B cell (primary cell): ENCODE results near the gene AIMP2. TPM values are rescaled to one million over a fixed set of nuclear protein-coding genes. Genes with fewer than 3 reads are reported as not detected.
A peak's percentile ranks its signal among the peaks of the same experiment; 100 is the strongest.
"Not testable (repeated sequence)": the region's sequence is repeated elsewhere in the genome, so short reads cannot be mapped to it uniquely, and the experiment has no call there.

Source experiments
- ATAC-seq: fragments of 200-7000 bp; cut with Tn5 transposase; one replicate; pipeline ENCODE4 v1.10.0; 2021; ENCODE audit warnings: low read depth, mild to moderate bottlenecking, moderate number of reproducible peaks, moderate library complexity
- CTCF ChIA-PET: fragments of 350-600 bp; sonication (Branson Sonifier 250); formaldehyde crosslinking; loops from one replicate; lab custom pipeline; 2021; ENCODE audit warnings: antibody characterized with exemption, inconsistent platforms; lab: Charles Lee
- POLR2A ChIA-PET: fragments of 350-600 bp; sonication (Branson Sonifier 250); formaldehyde crosslinking; loops from one replicate; lab custom pipeline; 2021; ENCODE audit warnings: antibody characterized with exemption; lab: Charles Lee
- DNase-seq: peaks from one replicate; pipeline ENCODE4 v3.0.0; 2013
- H2AFZ ChIP-seq: 2 replicates; pipeline ENCODE4 v1.6.1; 2012; ENCODE audit warnings: mild to moderate bottlenecking, low read depth, low read length; ENCODE audit not compliant: insufficient read depth, poor library complexity, severe bottlenecking
- H3K27ac ChIP-seq, 2 donors: 1 replicate in 1 of 2; 2 replicates in 1 of 2; pipeline ENCODE4 v1.5.1; 2012 to 2013; ENCODE audit warnings: low read length in 2 of 2, mild to moderate bottlenecking in 2 of 2, moderate library complexity in 1 of 2
- H3K27me3 ChIP-seq, 4 experiments: fragments of 200-600 bp in 1 of 4; sonication (generic) in 1 of 4; replicated peaks in 1 of 4; 1 replicate in 2 of 4; 2 replicates in 2 of 4; pipeline versions ENCODE4 v1.6.1 to v1.7.0; 2013 to 2016; ENCODE audit warnings: low read length in 3 of 4, mild to moderate bottlenecking in 2 of 4, mixed read lengths in 1 of 4, moderate library complexity in 1 of 4; ENCODE audit not compliant: insufficient read depth in 4 of 4, control insufficient read depth in 3 of 4; ENCODE audit errors: control extremely low read depth in 1 of 4
- H3K36me3 ChIP-seq, 2 experiments: replicated peaks in 1 of 2; 1 replicate in 1 of 2; 2 replicates in 1 of 2; pipeline versions ENCODE4 v1.6.1 to v1.7.1; 2013; ENCODE audit warnings: low read length in 1 of 2; ENCODE audit not compliant: insufficient read depth in 2 of 2, control insufficient read depth in 1 of 2; ENCODE audit errors: control extremely low read depth in 1 of 2, extremely low read depth in 1 of 2
- H3K4me1 ChIP-seq, 2 donors: fragments of 200-600 bp in 1 of 2; sonication (generic) in 1 of 2; 1 replicate in 1 of 2; 2 replicates in 1 of 2; pipeline versions ENCODE4 v1.5.1 to v1.6.1; 2013 to 2017; ENCODE audit warnings: low read length in 2 of 2; ENCODE audit not compliant: control insufficient read depth in 2 of 2, insufficient read depth in 2 of 2
- H3K4me2 ChIP-seq: replicated peaks from 2 replicates; pipeline ENCODE3; 2012; ENCODE audit warnings: mild to moderate bottlenecking, low read depth, low read length; ENCODE audit not compliant: poor library complexity, severe bottlenecking
- H3K4me3 ChIP-seq, 5 experiments: fragments of 200-600 bp in 1 of 5; sonication (generic) in 1 of 5; 1 replicate in 3 of 5; 2 replicates in 2 of 5; pipeline versions ENCODE4 v1.5.1 to v1.7.0; 2011 to 2016; ENCODE audit warnings: low read length in 4 of 5, mild to moderate bottlenecking in 4 of 5, low read depth in 2 of 5, control low read depth in 1 of 5, moderate library complexity in 1 of 5; ENCODE audit not compliant: insufficient read depth in 1 of 5; ENCODE audit errors: control extremely low read depth in 1 of 5, extremely low read depth in 1 of 5
- H3K79me2 ChIP-seq: fragments of 200-600 bp; sonication (generic); one replicate; pipeline ENCODE4 v1.6.0; 2016; ENCODE audit warnings: low read length; ENCODE audit not compliant: control insufficient read depth, insufficient read depth
- H3K9ac ChIP-seq: fragments of 200-600 bp; sonication (generic); 2 replicates; pipeline ENCODE4 v1.6.1; 2017; ENCODE audit warnings: mild to moderate bottlenecking, low read length, moderate library complexity
- H3K9me3 ChIP-seq, 3 donors: one replicate each; pipeline versions ENCODE4 v1.6.1 to v1.7.1; 2013; ENCODE audit warnings: low read length in 2 of 3; ENCODE audit not compliant: control insufficient read depth in 2 of 3, insufficient read depth in 1 of 3; ENCODE audit errors: control extremely low read depth in 1 of 3
- H4K20me1 ChIP-seq: 2 replicates; pipeline ENCODE4 v1.6.0; 2012; ENCODE audit warnings: mild to moderate bottlenecking, low read length; ENCODE audit not compliant: insufficient read depth, control insufficient read depth, poor library complexity, severe bottlenecking
- H3K27ac Mint-ChIP-seq: one replicate; pipeline ENCODE4 v1.8.0; 2021; ENCODE audit warnings: mixed read lengths
- H3K27me3 Mint-ChIP-seq: one replicate; pipeline ENCODE4 v1.8.0; 2021; ENCODE audit warnings: mixed read lengths
- H3K4me1 Mint-ChIP-seq: one replicate; pipeline ENCODE4 v1.8.0; 2021; ENCODE audit warnings: mixed read lengths
- H3K4me3 Mint-ChIP-seq: one replicate; pipeline ENCODE4 v1.8.0; 2021; ENCODE audit warnings: mixed read lengths
- H3K9me3 Mint-ChIP-seq: one replicate; pipeline ENCODE4 v1.8.0; 2022; ENCODE audit warnings: mixed read lengths; ENCODE audit not compliant: insufficient read depth
- CTCF ChIP-seq: fragments of 200-600 bp; IDR thresholded peaks from one replicate; pipeline ENCODE4 v1.8.0; 2022; ENCODE audit warnings: antibody characterized with exemption, mild to moderate bottlenecking
- EZH2 ChIP-seq: IDR thresholded peaks from 2 replicates; pipeline ENCODE4 v1.6.1; 2012; ENCODE audit warnings: borderline replicate concordance, low read depth, mild to moderate bottlenecking, moderate library complexity, low read length; ENCODE audit not compliant: insufficient read depth, poor library complexity, severe bottlenecking
- WGBS: methylation state at CpG from one replicate; pipeline ENCODE4 v1.1.5; 2013; ENCODE audit warnings: missing lambda C conversion rate; ENCODE audit not compliant: insufficient coverage; 5-methylcytosine and 5-hydroxymethylcytosine counted together
- intact Hi-C: fragments of 100-400 bp; cut with micrococcal nuclease; formaldehyde crosslinking; loops from one replicate; pipeline ENCODE4 v1.10.0; 2022
- polyA plus RNA-seq: library from polyadenylated mRNA; depleted of rRNA; stranded (reverse); fragments of >200 nt; gene quantifications from 2 replicates; pipeline ENCODE4 v1.2.3, GENCODE V29; 2012
- total RNA-seq, 2 donors: library from RNA; stranded (reverse); fragments of 120-200 nt in 1 of 2; gene quantifications; 1 replicate in 1 of 2; 2 replicates in 1 of 2; pipeline versions ENCODE4 v1.2.3 to v1.2.4, GENCODE V29; 2013 to 2022

Gene AIMP2
- total and polyA plus RNA-seq, 2 donors (not counting 1 experiment from before 2014, with no cell fraction given) = 11.7 to 14.0 TPM

- Histone ChIP-seq H3K27ac (no peak overlapping the region), H2AFZ (no peak overlapping the region), H3K36me3 (peaks cover 3 to 12% of the 10 kb centered on the region in 2 experiments), H4K20me1 (peaks cover 18% of the 10 kb centered on the region), H3K4me3 (no peak overlapping the region), H3K4me2 (no peak overlapping the region), H3K27me3 (no peaks in the 10 kb centered on the region), H3K9me3 (no peaks in the 10 kb centered on the region), H3K79me2 (peaks cover 52% of the 10 kb centered on the region), H3K4me1 (peaks cover 12 to 19% of the 10 kb centered on the region in 2 donors), H3K9ac (no peak overlapping the region)
- H3K27ac Mint-ChIP-seq = no peak overlapping the region
- H3K4me3 Mint-ChIP-seq = no peak overlapping the region
- DNase-seq (no peak), ATAC-seq (no peak)
- WGBS = no CpG with 5 or more reads among the region's 1 CpG
- TF ChIP-seq CTCF (no peak), EZH2 (no peak)
- ChIA-PET CTCF (interaction anchor here (0.9 to 1.3 kb wide), 3 partner anchors 16 to 267 kb away, joined by 3 to 5 read pairs (median 3); no protein-coding TSS in a partner anchor), POLR2A (interaction anchor here (0.7 to 0.8 kb wide), 2 partner anchors 178 to 391 kb away, joined by 5 to 6 read pairs; no protein-coding TSS in a partner anchor)
- H3K4me1 Mint-ChIP-seq = peaks cover 20% of the 10 kb centered on the region
- intact Hi-C loops = no loop called here
- no peaks in the 10 kb centered on the region for H3K27me3 Mint-ChIP-seq
- H3K9me3 Mint-ChIP-seq = no peaks in the 10 kb centered on the region
Observed at GRCh38 chr7:6056616-6057015, 47.5 kb downstream of the AIMP2 start.

- peak overlapping the region; percentile 77 for H3K4me2 ChIP-seq
- H3K27me3 ChIP-seq = no peaks in the 10 kb centered on the region
- peaks cover 20% of the 10 kb centered on the region for H3K4me1 Mint-ChIP-seq
- no peaks in the 10 kb centered on the region for H3K9me3 Mint-ChIP-seq
- peaks cover 1 to 12% of the 10 kb centered on the region in 2 experiments for H3K36me3 ChIP-seq
- H3K27ac ChIP-seq = peak overlapping the region in 1 of 2 donors; percentile 93
- CTCF ChIA-PET = interaction anchor here (0.9 to 1.3 kb wide), 2 partner anchors 56 to 266 kb away, joined by 3 read pairs; no protein-coding TSS in a partner anchor
- no peak for TF ChIP-seq EZH2
- no peaks in the 10 kb centered on the region for H3K9me3 ChIP-seq
- peaks cover 52% of the 10 kb centered on the region for H3K79me2 ChIP-seq
- POLR2A ChIA-PET = interaction anchor here (0.6 kb wide), 3 partner anchors 16 to 87 kb away, joined by 3 to 4 read pairs (median 3); no protein-coding TSS in a partner anchor
- peak overlapping the region; percentile 89 for H3K9ac ChIP-seq
- no peak overlapping the region for H2AFZ ChIP-seq
- no peak for DNase-seq
- intact Hi-C loops = no loop called here
- peaks cover 18% of the 10 kb centered on the region for H4K20me1 ChIP-seq
- WGBS = 88% methylated on average over 3 of the region's 14 CpGs
- no peak for ATAC-seq
- H3K4me3 Mint-ChIP-seq = peak overlapping the region; percentile 98
- H3K27ac Mint-ChIP-seq = peak overlapping the region; percentile 46
- no peaks in the 10 kb centered on the region for H3K27me3 Mint-ChIP-seq
- peak overlapping the region in 2 of 5 experiments; percentile 18 to 90 for H3K4me3 ChIP-seq
- peaks cover 12 to 19% of the 10 kb centered on the region in 2 donors for H3K4me1 ChIP-seq
Observed at GRCh38 chr7:6057316-6058129, 48.5 kb downstream of the AIMP2 start.

- H2AFZ ChIP-seq = peak overlapping the region; percentile 84
- peaks cover 12 to 19% of the 10 kb centered on the region in 2 donors for H3K4me1 ChIP-seq
- peaks cover 39% of the 10 kb centered on the region for H3K79me2 ChIP-seq
- H3K27ac ChIP-seq, H3K27ac Mint-ChIP-seq, H3K4me2 ChIP-seq, H3K27me3 ChIP-seq, H3K4me3 ChIP-seq, H3K9me3 Mint-ChIP-seq, H3K27me3 Mint-ChIP-seq, DNase-seq, ATAC-seq, H3K4me3 Mint-ChIP-seq, H3K9ac ChIP-seq, intact Hi-C loops, POLR2A ChIA-PET, H3K9me3 ChIP-seq, H3K36me3 ChIP-seq: not testable (repeated sequence)
- CTCF ChIA-PET = interaction anchor here (1.3 kb wide), 1 partner anchor 263 kb away, joined by 4 read pairs; no protein-coding TSS in a partner anchor
- H3K4me1 Mint-ChIP-seq = peaks cover 20% of the 10 kb centered on the region
- peaks cover 12% of the 10 kb centered on the region for H4K20me1 ChIP-seq
- 100% methylated on average over 7 of the region's 11 CpGs for WGBS
Observed at GRCh38 chr7:6059941-6060340, 50.9 kb downstream of the AIMP2 start.
